ENCODE measurements around the gene BIN1.
A peak's percentile ranks its signal among the peaks of the same experiment; 100 is the strongest.
"Not testable (repeated sequence)": the region's sequence is repeated elsewhere in the genome, so short reads cannot be mapped to it uniquely, and the experiment has no call there.

BIN1 gene

DNA sequence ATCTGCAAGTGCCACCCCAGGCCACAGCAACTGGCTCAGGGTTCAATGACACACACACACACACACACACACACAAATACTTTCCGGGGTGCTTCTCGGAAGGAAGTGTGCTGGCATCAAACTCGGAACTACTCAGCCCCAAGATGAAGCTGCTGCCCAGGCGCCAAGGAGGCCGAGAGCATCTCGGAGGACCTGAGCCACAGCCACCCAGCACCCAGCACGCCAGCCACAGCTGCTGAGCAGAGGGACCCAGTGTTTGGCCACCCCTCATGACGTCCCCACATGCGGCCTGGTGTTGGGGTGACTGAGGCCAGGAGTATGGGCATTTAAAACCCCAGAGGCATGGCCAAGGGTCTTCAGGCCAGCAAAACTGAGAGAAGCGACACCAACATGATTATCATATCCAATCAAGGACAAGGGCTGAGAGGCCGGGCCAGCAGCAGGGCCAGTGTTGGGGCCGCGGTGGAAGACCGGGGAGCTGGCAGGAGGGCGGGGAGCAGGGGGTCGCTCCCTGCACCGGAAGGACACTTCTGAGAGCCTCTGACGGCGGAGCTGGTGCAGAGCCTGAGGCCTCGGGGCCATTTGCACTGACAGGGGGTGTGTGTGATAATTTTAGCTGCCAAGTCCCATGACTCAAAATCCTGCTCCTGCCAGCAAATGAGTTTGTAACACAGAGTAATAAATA is 61.8 kb downstream of the BIN1 start:
- no peak for DNase-seq

DNA sequence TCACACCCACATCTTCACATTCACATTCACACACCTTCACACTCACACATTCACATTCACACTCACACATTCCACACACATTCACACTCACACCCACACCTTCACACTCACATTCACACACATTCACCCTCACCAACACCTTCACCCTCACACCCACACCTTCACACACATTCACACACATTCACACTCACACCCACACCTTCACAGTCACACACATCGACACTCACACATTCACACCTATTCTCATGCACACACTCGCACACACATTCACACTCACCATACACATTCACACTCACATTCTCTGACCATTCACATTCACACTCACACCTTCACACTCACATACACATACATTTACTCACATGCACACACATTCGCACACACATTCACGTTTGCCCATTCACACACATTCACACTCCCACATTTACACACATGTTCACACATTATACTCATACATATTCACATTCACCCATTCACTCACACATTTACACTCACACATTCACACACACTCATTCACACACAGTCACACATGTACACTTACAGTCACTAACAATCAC is 62.7 kb downstream of the BIN1 start:
- DNase-seq, result no peak

DNA sequence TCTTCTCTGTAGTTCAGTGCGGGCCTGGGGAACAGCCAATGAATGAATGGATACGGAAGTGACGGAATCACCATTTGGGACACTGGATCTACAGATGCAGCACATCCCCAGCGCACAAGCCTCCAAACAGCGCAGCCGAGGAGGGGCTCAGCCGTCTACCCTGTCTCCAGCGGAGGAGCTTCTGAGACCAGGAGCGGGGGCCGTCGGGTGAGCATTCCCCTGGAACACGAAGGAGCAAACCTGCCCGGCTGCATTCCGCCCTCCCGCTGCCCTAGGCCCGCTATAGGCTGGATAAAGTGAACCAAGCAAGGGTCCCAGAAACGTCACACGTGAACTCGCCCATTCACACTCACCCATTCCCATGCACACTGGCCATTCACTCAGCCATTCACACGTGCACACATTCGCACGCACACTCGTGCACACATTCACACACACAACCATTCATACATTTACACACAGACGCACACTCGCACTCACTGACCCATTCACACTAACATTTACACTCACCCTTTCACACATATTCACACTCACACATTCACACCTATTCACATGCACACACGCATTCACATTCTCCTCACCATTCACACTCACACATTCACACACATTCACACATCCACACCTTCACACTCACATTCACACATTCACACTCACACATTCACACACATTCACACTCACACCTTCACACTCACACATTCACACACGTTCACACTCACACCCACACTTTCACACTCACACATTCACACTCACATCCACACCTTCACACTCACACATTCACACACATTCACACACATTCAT is 63.4 kb downstream of the BIN1 start:
- DNase-seq, result no peak

DNA sequence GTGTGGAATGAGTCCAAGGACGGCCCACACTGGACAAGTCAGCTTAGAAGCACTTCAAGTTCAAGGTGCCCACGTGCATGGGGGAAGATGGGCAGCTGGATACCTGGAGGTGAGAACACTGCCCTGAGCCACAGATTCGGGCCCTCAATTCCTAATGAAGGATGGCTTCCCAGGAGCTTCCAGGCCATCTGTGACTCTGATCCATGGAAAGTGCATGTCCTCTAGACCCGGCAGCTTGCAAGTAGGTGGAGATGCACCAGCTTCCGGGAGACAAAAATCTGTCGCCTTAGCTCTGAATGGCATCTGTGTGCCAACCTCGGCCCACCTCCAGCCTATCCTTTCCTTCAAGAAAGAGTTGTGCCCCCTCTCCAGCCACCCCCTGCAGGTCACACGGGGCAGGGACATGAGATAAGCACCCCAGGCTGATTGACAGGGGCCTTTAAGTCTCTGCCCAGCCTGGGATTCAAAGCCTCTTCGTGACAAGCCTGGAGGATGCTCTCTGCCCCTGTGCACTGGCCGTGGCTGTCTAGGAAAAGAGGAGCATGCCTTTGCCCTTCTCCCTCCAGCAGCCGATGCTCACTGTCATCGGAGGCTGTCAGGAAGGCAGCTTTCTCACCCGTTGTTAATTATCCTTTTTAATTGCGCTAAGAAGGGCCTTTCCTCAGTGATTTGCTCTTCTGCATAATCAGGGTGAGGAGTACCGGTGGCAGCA is 65.5 kb downstream of the BIN1 start:
- no peak for DNase-seq

DNA sequence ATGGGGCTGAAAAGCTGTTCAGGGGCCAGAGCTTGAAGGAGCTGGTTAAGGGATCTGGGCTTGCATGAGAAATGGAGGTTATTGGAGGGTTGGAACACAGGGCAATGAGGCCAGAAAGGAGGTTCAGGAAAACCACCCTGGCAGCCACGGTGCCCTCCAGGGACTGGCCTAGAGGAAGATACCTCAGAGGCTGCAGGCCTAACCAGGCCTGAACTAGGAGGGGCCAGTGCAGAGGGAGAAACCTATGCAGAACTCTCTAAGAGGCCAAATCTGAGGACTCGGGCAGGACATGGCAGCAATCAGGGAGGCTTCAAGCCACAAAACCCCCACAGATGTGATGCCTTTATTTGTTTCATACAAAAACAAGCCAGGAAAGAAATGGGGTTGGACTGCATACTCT is 66.8 kb downstream of the BIN1 start:
- DNase-seq, result no peak

DNA sequence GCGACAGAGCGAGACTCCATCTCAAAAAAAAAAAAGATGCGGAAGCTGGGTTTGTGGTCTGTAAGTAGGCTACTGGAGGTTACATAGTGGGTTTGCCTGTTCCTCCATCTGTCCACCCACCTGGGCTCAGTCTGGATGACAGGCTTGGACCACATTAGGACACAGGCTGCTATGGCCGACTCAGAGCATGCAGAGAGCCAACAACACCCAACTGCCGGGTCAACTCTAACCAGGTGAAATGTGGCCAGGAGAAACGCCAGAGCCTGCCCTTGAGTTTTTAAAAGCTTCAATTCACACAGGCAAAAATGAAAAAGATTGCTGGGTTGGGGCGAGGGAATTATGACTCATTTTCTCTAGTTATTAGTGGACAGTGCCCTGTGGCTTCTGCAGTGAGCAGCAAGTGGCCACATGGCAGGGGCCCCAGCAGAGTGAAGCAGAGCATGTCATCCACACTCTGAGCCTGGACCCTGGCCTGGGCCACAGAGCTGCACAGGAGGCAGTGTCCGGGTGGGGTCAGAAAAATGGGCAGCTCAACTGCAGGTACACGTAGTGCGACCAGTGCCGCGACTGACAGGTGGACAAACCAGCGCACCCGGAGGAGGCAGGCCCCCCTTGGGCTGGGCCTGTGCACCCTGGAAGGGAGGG is 67.4 kb downstream of the BIN1 start:
- DNase-seq, result no peak

DNA sequence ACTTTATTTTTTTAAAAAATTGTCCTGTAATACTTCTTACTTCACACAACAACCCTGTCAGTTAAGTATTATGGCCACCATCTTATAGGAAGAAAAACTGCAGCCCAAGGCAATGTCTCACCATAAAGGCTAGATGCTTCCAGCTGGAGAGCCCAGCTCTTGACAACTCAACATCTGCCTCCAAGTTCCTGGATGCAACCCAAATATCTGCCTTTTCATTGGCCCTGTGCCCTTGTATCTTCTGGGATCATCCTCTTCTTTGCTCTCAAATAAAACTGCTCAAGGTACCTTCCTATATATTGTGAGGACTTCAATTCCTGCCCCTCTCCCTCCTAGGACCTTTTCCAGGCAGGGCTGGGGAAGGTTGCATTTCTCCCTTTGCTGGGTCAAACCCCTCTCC is 69.5 kb downstream of the BIN1 start:
- no peak for DNase-seq

DNA sequence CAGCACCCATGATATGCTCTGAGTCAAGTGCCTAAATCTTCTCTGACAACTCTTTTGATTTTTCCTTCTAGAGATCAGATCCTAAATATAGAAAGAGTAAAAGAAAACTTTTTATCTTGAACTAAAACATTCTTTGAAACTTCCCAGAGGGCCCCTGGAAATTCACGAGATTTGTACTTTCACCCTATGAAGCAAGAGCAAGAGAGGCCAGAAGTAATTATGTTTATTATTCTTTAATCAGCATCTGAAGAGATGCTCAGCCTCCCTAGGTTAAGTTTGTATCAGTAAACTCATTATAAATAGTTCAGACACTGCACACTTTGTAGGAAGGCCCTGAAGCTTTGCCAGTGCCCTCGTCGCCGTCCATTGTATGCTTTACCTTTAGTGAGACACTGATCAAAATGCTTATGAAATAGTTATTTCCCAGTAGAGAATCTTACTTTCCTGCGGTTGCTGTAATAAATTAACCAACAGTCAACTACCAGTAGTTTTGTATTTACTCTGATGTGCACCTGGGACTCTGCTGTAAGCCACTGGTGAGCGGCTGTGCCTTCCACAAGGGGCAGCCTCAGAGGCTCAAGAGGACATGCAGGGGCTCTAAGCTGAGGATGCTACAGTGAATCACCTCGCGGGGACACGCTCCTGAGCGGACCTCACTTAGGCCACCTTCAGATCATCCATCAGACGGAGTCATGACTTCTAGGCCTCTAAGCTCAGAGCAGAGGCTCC is 71.9 kb downstream of the BIN1 start:
- DNase-seq, result no peak

DNA sequence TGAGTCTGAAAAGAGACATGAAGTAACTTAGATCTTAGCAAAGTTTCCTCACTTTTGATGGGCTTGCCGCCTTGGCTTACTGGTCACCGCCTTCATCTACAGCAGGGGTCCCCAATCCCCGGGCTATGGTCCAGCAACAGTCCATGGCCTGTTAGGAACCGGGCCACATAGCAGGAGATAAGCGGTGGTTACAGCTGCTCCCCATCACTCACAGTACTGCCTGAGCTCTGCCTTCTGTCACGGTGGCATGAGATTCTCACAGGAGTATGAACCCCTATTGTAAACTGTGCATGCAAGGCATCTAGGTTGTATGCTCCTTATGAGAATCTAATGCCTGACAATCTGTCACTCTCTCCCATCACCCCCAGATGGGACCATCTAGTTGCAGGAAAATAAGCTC is 72.9 kb downstream of the BIN1 start:
- DNase-seq, result no peak

DNA sequence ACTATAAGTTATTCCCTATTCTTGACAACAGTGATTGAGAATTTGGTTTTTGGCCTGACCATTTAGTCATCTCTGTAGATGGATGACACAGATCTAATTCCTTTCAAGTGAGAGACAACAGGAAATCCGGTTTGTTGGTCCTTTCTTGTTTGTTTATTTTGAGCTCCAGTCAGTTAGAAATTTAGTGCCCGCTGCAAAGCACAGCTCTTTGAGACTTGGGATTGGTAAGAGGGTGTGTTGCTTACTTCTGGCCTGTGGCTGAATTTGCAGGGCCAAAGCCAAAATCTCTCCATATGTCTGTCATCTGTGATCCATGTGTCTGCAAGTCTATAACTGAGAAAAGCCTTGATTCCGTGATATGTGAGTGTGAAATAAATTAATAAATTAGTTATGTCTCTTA is 74.3 kb downstream of the BIN1 start:
- no peak for DNase-seq

DNA sequence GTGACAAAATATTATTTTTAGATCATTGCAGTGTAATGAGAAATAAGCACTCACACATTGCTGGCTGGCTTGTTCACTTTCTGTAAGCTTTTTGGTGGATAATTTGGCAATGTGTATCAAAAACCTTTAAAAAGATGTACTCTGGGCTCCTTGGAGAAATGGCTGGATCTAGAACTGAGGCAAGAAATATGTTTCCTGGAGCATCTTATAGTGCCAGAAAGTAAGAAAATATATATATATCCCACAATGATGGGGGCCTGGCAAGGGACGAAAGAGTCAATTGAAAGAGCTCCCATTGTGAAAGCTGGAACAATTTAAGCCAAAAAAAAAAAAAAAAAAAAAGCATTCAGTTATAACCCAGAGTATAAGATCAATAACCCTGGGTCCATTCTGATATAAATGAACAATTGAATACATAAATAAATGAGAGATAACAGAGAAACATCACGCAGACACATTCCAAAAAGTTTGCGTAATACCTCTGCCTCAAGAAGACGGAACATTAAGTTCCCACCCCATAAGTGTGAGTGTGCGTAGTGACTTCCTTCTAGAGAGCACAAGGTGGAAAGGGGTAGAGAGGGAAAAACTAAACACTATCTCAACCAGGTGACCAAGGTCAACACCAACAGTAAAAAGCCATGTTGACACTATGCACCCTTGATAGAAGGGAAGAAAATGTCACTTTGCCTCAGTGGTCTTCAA is 77.5 kb downstream of the BIN1 start:
- DNase-seq, result no peak

DNA sequence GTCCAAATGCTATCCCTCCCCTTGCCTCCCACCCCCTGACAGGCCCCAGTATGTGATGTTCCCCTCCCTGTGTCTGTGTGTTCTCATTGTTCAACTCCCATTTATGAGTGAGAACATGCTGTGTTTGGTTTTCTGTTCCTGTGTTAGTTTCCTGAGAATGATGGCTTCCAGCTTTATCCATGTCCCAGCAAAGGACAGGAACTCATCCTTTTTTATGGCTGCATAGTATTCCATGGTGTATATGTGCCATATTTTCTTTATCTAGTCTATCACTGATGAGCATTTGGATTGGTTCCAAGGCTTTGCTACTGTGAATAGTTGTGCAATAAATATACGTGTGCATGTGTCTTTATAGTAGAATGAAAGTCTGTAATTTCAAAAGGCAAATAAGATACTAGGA is 78.2 kb downstream of the BIN1 start:
- DNase-seq, result not testable (repeated sequence)

DNA sequence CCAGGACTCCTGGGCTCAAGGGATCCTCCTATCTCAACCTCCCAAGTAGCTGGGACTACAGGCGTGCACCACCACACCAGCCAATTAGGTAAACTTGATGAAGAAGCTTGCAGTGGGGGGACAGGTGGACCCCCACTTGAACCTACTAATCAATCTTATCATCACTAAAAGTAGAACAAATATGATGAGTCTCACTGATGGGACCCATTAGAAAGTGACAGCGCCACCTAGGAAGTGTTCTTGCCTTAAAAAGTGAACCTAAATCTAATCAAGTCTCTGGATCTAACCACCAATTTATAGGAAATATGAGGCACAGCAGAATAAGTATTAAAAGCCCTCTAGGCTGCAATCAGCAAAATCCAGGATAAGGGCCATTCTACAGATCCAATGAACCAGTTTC is 79.2 kb downstream of the BIN1 start:
- DNase-seq, result no peak

DNA sequence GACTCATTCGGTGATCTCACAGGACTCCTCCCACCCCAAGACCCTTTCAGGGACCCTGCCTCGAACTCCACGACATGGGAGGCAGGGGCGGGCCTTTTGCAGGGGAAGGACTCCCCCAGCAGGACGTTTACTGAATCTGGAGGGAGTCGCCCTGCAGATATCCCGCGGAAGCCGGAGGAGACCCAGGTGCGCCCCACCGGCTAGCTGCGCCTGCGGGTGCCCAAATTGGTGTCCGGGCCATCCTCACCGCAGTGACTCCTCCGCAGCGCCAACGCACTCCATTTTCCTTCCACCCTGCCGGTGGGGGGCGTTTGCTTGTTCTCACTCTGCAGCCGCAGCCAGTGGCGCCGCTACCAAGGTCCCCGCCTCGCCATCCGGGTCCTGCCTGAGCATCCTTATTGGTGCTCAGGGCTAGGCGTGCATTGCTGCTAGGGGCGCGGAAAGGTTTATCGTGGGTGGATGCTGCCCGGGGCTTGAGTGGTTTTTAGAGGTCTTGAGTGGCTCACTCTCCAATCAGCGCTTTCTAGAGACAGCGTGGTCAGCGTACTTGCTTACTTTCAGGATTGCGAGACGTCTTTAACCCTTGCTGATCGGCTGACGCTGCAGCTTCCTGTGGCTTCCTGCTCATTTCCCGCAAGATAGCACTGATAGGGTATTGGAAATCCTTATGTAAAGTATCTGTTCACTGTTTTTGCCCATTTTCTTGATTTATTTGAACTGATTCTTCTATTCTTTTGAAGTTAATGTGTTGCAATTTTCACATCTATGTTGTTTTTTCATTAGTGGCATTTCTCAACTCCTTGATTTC is 81.4 kb downstream of the BIN1 start:
- peak; percentile 59 to 79 for DNase-seq

DNA sequence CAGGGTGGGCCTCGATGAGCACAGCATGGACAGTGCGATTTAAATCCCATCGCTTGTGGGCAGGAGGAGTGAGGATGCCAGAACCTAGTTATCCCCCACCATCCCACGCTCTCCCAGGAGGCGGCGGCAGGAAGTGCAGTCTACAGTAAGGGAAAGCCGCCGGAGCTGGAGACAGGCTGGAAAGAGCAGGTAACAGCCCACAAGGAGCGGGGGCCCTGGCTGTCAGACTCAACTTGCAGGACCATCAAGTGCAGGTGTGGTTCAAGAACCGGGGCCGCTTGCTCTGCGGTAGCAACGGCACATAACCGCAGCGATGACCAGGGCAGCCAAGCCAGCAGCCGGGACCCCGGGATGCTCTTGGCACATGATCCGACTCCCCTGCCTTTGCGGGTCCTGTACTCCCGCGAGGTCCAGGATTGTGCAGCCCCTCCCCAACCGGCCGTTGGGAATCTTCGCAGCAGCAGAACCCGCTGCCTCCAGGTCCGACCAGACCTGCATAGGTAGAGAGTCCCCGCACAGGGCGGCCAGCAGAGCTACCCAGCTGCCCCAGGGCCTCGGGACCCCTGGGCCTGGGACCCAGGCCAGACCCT is 82.1 kb downstream of the BIN1 start:
- no peak for DNase-seq

DNA sequence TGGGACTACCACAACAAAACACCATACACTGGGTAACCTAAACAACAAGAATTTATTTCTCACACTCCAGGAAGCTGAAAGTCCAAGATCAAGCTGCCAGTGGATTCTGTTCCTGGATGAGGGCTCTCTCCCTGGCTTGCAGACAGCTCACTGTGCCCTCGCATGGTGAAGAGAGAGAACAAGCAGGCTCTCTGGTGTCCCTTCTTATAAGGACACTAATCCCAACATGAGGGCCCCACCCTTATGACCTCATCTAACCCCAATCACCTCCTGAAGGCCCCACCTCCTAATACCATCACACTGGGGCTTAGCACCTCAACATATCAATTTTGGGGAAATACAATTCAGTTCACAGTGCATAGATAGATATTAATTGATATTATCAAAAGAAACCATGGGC is 83.5 kb downstream of the BIN1 start:
- no peak for DNase-seq

DNA sequence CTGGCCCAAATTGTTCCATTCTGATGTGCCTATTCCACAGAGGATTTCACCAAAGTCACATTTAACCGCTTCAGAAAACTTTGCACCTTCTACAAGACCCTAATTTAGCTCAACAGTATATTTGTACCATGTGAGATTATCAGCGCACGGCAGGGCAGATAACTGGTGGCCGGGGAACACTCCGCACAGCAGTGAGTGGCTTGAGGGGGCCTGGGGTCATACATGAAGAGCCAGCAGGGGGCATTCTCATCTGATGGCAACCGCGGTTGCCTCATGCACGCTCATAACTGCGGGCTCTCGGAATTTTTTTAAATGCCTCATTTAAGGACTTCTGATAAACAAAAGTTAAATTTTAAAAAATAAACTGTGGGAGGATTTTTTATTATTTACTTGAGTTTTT is 84.1 kb downstream of the BIN1 start:
- DNase-seq, result no peak

DNA sequence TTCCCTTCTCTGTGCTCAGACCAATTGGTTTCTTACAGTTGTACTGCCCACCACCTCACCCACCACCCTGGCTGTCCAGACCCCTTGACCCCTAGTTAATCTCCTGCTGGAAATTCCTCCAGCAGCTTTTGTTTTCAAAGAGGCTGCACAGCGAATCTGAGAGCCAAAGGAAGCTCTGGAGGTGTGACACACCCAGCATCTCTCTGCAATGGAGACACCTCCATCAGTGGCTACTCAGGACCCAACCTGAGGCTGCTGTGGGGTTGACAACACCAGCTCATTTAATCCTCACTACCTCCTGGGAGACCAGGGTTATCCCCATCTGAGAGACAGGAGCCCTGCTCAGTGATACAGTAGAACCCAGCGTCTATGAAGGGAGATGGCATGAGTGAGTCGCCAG is 86.4 kb downstream of the BIN1 start:
- no peak for DNase-seq

DNA sequence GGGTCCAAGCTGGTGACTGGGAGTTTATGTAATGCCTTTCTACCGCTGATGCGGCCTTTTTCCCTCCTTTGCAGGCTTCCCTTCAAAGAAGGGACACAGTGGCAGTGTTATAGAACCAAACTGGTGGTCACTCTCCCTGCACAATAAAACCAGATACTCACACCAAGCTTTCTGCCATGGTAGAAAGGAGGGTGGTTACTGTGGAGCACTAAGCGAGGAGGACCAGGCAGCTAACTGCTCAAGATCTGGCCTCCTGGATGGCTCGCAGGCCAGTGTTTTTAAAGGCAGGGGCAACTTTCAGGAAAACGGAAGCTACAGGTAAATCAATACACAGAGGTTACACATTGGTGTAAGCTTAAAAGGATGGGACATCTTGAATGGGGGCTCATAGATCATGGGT is 89.4 kb downstream of the BIN1 start:
- no peak for DNase-seq

DNA sequence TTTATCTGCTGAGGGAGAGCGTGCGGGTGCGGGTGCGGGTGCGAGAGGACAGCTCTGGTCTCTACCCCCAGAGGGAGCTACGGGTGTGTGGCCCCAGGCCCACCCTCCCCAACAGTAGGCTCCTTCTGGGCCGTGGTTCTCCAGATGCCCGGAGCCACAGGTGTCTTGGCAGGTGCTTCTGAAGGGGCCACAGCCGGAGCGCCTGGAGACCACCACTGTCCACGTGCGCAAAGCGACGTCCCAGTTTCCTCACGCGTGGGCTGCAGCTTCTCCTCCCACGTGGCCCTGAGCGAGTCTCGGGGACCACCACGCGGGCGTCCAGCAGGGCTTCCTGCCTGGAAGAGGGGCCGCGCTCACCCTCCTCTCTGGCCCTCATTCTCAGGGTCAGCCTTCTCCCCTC is 90.6 kb downstream of the BIN1 start:
- no peak for DNase-seq

Data from CD4-positive, alpha-beta T cell treated with Interferon alpha-2 for 1 hour (primary cell).